Fibroblast of skin of left quadriceps (primary cell): ENCODE measurements around the gene CST8.
"Not testable (repeated sequence)": the region's sequence is repeated elsewhere in the genome, so short reads cannot be mapped to it uniquely, and the experiment has no call there.

Source experiments
- DNase-seq, 2 experiments: peaks; one replicate each; pipeline ENCODE4 v3.0.0-alpha.2; 2013; ENCODE audit warnings: low read depth in 2 of 2

Gene CST8, protein sequence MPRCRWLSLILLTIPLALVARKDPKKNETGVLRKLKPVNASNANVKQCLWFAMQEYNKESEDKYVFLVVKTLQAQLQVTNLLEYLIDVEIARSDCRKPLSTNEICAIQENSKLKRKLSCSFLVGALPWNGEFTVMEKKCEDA

GRCh38 chr20:23490817-23491216 is at the start of gene CST8:
Gene CST8, plus strand, starts transcription at chr20:23491117. Its CDS starts 551 bp downstream, at chr20:23491668.
- no peak for DNase-seq

DNA sequence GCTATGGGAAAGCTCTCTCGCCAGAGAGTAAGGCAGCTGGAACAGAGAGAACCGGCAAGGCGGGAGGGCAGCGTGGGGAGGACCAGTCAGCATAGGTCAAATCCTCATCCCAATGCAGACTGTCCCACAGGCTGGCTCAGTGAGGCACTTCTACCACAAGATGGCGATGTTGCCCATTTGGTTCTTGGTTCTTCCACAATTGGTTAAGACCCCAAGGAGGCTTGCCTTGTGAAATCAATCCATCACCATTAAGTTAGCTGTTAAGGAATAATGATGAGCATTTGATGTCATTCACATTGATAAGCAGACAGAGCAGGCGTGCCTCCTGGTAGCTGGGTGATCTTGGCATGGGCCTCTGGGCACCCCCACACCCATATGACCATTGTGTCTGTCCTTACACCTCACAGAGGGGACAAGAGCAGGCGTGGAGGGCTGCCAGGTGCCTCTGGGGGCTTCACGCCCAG is 49.0 kb upstream of the CST8 start:
- peak; percentile 54 to 55 for DNase-seq

DNA sequence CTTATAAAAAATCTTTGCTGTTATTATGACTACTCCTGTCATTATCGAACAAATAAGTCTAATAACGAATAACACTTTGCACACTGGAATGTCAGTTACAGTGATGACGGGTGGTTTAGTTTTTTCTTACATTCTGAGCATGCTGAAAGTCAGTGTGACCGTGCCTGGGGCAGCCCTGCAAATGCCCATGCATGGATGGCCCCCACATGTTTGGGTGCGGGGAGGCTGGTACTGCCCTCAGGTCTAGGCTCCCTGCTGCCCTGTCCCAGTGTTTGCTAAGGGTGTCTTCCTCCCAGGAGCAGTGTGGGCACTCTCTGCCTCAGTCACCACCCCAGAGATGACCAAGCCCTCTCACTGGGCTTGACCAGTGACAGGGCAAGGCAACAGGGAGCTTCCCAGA is 48.5 kb upstream of the CST8 start:
- DNase-seq = no peak

GRCh38 chr20:23444859-23445258 is 46.1 kb upstream of the CST8 start:
- no peak for DNase-seq

DNA sequence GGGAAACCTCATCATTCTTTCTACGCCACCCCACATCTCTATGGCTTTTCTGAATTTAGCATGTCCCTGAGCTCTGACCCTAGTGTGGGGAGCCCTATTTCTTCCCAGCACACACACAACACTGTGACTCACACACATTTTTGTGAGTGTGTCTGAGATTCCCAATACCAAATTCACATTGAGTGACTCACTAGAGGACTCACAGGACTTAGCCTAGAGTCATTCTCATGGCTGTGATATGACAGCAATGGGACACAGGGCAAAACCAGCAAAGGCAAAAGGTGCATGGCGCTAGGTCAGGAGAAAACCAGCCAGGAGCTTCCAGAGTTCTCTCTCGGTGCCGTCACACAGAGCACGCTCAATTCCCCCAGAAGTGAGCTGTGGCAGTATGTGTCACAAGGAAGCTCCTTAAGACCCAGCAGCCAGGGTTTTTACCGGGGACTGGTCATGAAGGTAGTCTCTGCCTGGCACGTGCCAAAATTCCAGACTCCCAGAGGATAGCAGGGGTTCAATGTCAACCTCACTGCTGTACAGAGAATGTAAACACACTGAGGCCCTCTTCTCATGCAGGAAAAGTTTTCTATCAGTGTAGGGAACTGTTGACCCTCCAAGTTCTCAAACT is 45.2 kb upstream of the CST8 start:
- DNase-seq = peak; percentile 36 to 47

DNA sequence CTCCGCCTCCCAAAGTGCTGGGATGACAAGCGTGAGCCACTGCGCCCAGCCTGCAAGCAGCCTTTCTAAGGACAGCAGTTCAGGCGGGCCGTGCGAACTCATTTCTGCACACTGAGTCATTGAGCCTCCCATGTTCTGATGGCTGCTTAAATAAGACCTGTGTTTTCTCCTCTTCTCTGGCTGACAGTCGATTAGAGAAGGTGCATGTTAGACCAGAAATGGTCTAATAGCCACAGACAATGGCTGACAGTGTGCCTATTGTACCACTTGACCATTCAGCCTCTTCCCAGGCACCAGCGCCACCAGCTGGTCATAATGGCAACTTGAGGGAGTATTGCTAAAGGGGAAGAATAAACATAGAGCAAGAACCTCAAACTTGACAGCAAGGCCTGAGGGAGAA is 44.4 kb upstream of the CST8 start:
- no peak for DNase-seq

DNA sequence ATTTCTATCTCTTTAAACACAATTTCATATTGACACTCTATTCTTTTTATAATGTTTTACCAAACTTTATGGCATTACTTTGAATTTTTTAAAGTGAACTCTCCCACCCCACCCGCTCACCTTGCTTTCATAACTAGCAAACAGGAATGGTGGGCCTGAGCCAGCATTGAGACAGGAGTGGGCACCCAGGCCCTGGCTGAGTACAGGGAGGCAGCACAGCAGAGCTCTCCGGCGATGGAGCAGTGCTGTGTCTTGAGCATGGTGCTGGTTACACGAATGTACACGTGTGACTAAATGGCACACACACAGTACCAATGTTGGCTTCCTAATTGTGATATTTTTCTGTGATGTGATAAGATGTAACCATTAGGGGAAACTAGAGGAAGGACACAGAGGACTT is 42.8 kb upstream of the CST8 start:
- DNase-seq = no peak

DNA sequence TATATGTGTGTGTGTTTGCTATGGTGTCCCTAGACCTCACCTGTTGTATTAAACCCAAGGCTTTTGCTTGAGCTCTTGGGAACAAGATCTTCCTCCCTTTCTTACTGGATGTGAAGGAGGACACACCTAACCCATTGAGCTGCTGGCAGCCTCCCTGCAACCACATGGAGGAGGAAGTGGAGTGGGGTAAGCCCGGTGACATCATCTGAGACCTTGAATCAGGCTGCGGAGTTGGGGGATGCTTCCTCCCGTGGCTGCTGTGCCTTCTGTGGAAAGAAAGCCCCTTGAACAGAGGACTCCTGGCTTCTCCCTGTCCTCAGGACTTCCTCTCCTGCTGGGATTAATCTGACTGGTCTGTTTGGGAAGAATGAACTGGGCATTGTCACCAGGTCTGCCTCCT is 41.5 kb upstream of the CST8 start:
- no peak for DNase-seq

DNA sequence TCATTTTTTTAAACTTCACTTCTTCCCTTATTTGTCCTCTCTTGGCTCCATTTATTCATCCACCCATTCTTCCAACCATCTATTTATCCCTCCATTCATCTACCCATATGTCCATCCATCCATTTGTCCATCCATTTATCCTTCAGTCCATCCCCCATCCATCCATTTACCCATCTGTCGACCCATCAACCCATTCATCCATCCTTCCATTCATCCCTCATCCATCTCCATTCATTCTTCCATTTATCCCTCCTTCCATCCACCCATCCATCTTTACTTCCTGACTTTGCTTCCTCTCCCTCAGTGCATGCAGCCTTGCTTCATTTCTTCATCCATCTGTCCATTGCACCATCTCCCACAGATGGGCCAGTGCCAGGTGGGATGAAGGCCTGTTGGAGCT is 40.0 kb upstream of the CST8 start:
- no peak for DNase-seq

- DNase-seq = no peak
Measured at GRCh38 chr20:23451956-23452487, 38.9 kb upstream of the CST8 start.

DNA sequence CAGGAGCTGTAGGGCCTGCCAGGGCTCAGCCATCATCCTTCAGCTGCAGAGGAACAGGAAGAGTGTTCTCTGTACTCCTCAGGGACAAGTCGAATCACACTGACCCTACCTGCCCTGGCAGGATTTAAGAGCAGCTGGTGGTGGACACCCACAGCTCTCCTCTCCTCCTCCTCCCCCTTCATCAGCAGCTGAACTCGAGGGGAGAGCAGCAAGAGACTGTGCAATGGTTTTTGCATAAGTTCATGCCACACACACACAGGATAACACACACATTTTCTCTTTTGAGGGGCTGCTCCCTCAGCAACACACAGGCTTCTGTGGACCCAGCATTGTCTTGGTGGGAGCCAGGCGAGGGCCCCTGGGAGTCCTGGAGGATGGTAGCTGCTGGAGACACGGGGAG is 38.1 kb upstream of the CST8 start, which contains the start of gene CST11:
Gene CST11, minus strand, starts transcription at position 101 of the 400 bp plus-strand sequence. Its CDS starts 65 bp downstream, at position 36.
- DNase-seq = no peak

DNA sequence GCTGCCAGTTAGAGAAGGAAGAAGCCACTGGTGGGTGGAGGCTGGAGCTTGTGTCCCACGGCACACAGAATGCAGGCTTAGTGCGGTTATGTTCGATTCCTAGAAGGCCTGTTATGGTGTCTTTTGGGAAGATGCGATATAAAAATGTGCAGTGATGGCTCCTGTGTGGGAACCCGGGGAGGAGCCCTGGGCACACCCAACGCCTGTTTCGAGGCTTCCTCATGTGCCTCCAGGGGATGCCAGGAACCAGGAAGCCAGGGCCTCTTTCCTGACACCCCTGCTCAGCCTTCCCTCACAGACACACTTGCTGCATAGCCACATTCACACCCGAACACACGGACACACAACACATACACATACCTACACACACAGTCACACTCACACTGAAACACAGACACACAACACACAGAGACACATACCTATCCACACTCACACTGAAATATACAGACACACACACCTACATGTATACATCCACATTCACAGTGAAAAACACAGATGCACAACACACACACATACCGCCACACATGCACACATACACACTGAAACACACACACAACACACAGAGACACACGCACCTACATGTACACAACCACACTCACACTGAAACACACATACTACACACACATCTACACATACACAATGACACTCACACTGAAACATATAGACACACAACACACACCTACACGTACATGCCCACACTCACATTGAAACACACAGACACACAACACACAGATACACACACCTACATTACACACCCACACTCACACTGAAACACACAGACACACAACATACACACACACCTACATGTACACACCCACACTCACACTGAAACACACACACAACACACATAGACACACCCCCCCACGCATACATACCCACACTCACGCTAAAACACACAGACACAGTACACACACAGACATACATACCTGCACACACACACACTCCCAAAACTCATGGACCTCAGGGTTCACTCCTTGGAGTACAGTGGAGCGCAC is 37.1 kb upstream of the CST8 start:
- no peak for DNase-seq

GRCh38 chr20:23454816-23455215 is 36.1 kb upstream of the CST8 start:
- no peak for DNase-seq

- DNase-seq = no peak
Measured at GRCh38 chr20:23455639-23456038, 35.3 kb upstream of the CST8 start.

DNA sequence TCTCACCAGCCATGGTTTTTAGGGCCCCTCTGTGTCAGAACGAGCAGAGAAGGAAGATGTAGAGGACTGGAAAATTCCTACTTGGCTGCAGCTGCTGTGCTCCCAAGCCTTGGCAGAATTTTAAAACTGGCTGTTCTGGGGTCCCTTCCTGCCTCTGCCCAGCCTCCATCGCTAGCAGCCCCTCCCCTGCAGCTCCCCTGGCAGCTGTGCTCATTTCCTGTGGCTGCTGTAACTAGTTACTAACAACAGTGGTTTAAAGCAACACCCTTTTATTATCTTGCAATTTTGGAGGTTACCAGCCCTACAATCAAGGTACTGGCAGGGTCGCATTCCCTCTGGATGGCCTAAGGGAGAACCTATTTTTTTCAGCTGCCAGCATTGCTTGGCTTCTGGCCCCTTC is 34.5 kb upstream of the CST8 start:
- DNase-seq = no peak

GRCh38 chr20:23456873-23457272 is 34.0 kb upstream of the CST8 start:
- no peak for DNase-seq

DNA sequence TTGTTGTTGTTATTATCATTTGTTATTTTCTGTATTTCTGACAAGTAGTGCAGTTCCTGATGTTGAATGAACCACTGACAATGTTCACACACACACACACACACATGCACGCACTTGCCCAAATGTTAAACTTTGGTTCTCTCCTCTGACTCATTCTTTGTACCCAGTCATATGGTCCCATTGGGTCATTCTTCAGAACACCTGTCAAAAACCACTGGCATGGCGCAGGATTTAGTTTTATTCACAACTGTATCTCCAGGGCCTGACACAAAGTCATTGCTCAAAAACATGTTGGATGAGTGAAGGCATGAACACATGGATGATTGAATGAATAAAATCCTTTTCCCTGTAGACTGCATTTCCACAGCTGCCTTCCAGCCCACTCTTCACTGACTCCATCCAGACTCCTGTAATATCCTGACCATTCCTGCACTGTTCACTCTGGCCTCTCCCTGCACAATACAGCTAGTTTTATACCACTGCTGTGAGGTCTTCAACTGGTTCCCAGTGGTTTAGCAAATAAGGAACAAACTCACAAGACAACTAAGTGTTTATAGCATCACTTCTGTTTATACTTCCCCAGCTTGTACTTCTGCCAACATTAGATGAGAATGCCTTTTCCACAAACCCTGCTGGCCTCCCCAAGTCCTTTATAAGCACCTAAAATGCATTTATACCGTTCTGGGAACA is 31.3 kb upstream of the CST8 start:
- no peak for DNase-seq

- DNase-seq = peak; percentile 14 to 16
Measured at GRCh38 chr20:23461180-23461579, 29.7 kb upstream of the CST8 start.

DNA sequence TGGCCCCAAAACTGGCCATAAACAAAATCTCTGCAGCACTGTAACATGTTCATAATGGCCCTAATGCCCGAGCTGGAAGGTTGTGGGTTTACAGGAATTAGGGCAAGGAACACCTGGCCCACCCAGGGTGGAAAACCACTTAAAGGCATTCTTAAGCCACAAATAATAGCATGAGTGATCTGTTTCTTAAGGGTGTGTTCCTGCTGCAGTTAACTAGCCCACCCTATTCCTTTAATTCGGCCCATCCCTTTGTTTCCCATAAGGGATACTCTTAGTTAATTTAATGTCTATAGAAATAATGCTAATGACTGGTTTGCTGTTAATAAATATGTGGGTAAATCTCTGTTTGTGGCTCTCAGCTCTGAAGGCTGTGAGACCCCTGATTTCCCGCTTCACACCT is 24.0 kb upstream of the CST8 start:
- not testable (repeated sequence) for DNase-seq

DNA sequence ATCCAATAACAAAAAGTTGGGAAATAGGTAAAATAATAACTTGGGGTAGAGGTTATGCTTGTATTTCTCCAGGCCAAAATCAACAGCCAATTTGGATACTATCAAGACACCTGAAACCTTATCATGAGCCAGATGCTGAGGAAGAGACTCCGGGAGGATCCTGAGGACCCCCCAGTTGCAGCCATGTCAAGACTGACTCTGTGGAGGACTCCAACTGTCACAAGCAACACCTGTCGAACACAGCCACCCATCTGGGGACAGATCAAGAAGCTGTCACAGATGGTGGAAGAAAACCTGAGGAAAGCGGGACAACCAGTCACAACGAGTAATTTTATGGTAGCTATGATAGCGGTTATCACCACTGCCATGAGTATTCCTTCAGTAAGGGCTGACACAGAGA is 18.6 kb upstream of the CST8 start:
- DNase-seq = not testable (repeated sequence)

GRCh38 chr20:23473293-23473692 is 17.6 kb upstream of the CST8 start:
- not testable (repeated sequence) for DNase-seq

DNA sequence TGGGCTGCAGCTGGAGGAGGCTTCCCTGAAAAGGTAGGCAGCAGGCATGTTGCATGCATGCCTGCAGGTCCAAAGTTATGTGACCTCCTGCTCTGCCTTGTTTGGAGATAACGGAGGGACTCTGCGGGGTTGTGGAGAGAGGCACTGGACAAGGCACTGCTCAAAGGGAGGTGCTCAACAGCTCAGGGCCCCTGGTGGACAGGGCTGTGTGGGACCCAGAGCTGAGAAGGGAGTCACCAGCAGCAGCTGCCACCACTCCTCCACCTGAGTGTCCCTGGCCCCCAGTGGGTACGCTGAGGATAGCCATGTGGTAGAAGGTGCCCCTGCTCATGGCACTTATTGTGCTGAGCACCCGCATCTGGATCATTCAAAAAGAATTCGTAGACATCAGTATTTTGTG is 15.5 kb upstream of the CST8 start:
- no peak for DNase-seq
